LNCaP clone FGC (cell line): Measurements from ENCODE around the gene CD48.

Source experiments
- DNase-seq: peaks from one replicate; pipeline ENCODE4 v3.0.0-alpha.2; 2011; ENCODE audit warnings: low read depth
- H3K4me3 ChIP-seq: 2 replicates; pipeline ENCODE4 v1.5.1; 2011; ENCODE audit warnings: mild to moderate bottlenecking, low read depth, low read length, control low read depth
- TF ChIP-seq, protein P1 (sequence below): IDR thresholded peaks from 2 replicates; pipeline ENCODE4 v1.5.1; 2012; ENCODE audit warnings: mild to moderate bottlenecking; ENCODE audit not compliant: control insufficient read depth, insufficient read depth; ENCODE audit errors: extremely low read depth

Gene CD48

DNA sequence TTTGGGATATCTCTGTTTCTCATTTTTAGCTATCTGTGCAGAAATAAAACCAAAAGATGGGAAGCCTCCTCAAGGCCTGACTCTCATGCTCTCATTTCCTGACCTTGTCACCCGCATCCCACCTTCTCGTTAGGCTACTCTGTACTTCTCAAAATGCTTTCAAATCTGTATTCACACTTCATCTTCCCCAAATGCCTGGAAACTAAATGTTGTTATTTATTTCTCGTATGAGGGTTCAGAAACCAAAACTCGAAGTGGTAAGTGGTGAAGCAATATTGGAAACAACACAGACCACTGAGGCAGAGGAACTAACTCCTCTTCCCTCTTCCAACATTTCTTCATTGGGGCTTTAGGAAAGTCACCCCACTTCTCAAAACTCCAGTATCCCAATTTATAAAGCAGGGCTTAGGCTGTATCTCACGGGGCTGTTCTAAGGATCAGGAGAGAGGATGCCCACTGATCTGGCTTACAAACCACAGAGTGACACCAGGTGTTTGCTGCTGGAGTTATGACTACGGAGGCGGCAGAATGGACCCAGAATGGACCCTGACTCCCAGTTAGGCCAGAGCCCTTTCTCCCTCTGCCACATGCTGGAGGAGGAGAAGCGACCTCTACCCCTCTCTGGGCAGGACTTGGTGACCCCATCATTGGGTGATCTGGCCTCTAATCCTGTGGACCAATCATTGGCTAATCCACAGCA lies 31.0 kb upstream of the CD48 start:
- DNase-seq: no peak
- H3K4me3 ChIP-seq: no peak overlapping the region
- TF ChIP-seq, protein P1, sequence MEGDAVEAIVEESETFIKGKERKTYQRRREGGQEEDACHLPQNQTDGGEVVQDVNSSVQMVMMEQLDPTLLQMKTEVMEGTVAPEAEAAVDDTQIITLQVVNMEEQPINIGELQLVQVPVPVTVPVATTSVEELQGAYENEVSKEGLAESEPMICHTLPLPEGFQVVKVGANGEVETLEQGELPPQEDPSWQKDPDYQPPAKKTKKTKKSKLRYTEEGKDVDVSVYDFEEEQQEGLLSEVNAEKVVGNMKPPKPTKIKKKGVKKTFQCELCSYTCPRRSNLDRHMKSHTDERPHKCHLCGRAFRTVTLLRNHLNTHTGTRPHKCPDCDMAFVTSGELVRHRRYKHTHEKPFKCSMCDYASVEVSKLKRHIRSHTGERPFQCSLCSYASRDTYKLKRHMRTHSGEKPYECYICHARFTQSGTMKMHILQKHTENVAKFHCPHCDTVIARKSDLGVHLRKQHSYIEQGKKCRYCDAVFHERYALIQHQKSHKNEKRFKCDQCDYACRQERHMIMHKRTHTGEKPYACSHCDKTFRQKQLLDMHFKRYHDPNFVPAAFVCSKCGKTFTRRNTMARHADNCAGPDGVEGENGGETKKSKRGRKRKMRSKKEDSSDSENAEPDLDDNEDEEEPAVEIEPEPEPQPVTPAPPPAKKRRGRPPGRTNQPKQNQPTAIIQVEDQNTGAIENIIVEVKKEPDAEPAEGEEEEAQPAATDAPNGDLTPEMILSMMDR: no peak

DNA sequence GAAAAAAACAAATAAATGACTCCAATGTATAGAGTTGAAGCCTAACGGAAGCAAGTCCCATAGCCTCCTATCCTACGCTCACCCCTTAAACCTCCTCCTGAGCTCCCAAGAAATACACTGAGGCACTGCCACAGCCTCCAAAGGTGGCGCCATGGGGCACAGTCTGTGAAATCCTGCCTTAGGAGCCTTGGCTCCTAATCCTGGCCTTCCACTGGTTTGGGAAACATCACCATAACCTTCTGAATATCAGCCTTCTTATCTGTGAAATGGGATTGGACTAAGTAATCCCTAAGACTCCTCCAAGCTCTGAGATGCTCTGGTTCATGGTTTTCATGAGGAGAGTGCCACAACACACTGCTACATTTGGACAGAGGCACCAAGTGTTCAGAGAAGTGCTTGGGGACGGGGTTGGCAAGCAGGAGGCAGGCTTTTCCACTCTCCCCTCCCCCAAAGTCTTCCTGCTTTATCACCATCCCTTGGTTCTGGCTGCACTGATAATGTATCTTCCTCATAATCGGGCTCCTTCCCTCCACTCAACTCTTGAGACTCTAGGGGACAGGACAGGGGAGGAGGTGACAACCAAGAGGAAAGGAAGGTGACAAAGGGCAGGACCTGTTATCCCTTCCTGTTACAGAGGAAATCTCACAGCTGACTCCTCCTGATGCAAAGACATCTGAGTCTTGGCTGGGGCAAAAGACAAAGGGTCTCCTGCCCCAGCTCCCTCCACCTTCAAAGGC lies 30.2 kb upstream of the CD48 start:
- H3K4me3 ChIP-seq: no peak overlapping the region
- TF ChIP-seq, protein P1: no peak
- no peak for DNase-seq

- TF ChIP-seq, protein P1: no peak
- no peak overlapping the region for H3K4me3 ChIP-seq
- no peak for DNase-seq
These were observed 29.5 kb upstream of the CD48 start for GRCh38 chr1:160741092-160741501.

GRCh38 chr1:160740133-160740688 lies 28.6 kb upstream of the CD48 start:
- TF ChIP-seq, protein P1: no peak
- no peak overlapping the region for H3K4me3 ChIP-seq
- DNase-seq: no peak

DNA sequence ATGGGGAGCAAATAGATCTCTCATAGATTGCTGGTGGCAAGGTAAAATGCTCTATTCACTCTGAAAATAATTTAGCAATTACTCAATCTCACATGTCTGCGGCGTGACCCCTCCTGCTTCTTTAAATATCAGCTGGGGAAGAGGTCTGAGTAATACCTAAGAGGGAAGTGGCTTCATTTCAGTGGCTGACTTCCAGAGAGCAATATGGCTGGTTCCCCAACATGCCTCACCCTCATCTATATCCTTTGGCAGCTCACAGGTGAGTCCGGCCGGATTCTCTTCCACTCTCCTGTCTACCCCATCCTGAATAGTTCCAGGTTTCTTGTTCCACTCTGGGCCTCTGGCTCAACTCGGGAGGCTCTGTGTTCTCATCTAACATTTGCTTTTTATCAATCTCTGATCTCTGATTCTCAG lies 27.5 kb upstream of the CD48 start, which contains the start of gene SLAMF7:
SLAMF7 (plus strand) TSS at position 150 of the 414 bp plus-strand sequence; CDS start at position 205, 55 bp downstream.
- no peak for DNase-seq
- TF ChIP-seq, protein P1: no peak
- no peak within 1 kb of the TSS for H3K4me3 ChIP-seq

DNA sequence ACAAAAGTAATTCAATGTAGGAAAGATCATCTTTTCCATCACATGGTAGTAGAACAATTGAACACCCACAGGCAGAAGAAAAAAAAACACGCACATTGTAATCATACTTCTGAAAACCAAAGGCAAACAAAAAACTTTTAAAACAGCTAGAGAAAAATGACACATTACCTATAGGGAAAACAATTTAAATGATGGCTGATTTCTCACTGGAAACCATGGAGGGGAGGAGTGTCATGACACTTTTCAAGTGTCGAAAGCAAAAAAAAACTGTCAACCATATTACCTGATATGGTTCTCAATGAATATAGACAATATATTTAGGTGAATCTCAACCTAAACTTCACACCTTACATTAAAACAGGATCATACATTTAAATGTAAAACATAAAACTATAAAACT lies 26.6 kb upstream of the CD48 start:
- no peak overlapping the region for H3K4me3 ChIP-seq
- TF ChIP-seq, protein P1: no peak
- no peak for DNase-seq
